GM23248 (cell line): Measurements from ENCODE around the gene TTLL8.

Source experiments
- EZH2 ChIP-seq: fragments of 200-600 bp; sonication (generic); IDR thresholded peaks from 2 replicates; pipeline ENCODE4 v1.6.1; 2018; ENCODE audit warnings: antibody characterized with exemption, mild to moderate bottlenecking; ENCODE audit not compliant: insufficient read depth, poor library complexity, severe bottlenecking
- EZH2phosphoT487 ChIP-seq: fragments of 200-600 bp; sonication (generic); IDR thresholded peaks from 2 replicates; pipeline ENCODE4 v1.6.1; 2018; ENCODE audit warnings: antibody characterized with exemption, moderate library complexity, mild to moderate bottlenecking, low read depth; ENCODE audit not compliant: insufficient read depth

GRCh38 chr22:50056214-50056972 lies 1.7 kb downstream of the TTLL8 start:
- TF ChIP-seq EZH2 (no peak), EZH2phosphoT487 (no peak)
